ENCODE data around the gene CNOT10.
"Not testable (repeated sequence)": the region's sequence is repeated elsewhere in the genome, so short reads cannot be mapped to it uniquely, and the experiment has no call there.

CNOT10 gene

DNA sequence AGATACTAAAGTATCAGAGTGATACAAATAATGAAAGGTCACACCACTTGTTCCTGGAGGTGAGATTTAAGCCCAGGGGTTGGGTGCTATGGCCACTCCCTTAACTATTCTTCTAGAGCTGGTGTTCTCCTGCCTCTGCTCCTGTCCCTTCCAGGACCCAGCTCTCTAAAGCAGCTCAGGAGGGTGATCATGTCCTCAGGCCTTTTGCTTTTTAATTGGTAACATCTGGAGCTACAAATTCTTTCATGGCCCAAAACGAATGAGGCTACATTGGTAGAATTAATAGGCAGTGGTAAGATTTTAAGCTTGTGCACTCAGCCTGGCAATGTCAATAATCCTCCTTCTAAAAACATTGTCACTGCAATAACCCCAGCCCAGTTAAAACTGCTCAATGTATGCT lies 38.2 kb upstream of the CNOT10 start:
- H3K4me3 ChIP-seq (ENCODE audit: low read depth, low read length): no peak overlapping the region
- TF ChIP-seq, protein P1, sequence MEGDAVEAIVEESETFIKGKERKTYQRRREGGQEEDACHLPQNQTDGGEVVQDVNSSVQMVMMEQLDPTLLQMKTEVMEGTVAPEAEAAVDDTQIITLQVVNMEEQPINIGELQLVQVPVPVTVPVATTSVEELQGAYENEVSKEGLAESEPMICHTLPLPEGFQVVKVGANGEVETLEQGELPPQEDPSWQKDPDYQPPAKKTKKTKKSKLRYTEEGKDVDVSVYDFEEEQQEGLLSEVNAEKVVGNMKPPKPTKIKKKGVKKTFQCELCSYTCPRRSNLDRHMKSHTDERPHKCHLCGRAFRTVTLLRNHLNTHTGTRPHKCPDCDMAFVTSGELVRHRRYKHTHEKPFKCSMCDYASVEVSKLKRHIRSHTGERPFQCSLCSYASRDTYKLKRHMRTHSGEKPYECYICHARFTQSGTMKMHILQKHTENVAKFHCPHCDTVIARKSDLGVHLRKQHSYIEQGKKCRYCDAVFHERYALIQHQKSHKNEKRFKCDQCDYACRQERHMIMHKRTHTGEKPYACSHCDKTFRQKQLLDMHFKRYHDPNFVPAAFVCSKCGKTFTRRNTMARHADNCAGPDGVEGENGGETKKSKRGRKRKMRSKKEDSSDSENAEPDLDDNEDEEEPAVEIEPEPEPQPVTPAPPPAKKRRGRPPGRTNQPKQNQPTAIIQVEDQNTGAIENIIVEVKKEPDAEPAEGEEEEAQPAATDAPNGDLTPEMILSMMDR (IDR thresholded peaks at IDR 0.05; ENCODE audit: low read depth, low read length, missing control alignments): no peak
- DNase-seq (ENCODE audit: low read depth): no peak

DNA sequence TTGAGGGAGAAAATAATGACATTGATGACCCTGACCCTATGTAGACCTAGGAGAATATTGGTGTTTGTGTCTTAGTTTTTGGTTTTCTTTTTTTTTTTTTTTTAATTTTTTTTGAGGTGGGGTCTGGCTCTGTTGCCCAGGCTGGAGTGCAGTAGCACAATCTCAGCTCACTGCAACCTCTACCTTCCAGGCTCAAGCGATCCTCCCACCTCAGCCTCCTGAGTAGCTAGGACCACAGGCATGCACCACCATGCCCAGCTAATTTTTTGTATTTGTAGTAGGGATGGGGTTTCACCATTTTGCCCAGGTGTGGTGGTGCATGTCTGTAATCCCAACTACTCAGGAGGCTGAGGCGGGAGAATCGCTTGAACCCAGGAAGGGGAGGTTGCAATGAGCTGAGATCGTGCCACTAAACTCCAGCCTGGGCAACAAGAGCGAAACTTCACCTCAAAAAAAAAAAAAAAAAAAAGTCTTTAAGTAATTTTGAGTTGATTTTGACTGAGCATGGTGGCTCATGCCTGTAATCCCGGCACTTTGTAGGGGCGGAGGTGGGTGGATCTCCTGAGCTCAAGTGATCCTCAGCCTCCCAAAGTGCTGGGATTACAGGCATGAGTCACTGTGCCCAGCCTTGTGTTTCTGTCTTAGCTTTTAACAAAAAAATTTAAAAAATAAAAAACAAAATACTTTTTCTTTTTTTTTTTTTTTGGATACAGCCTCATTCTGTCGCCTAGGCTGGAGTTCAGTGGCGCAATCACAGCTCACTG lies 32.5 kb upstream of the CNOT10 start:
- DNase-seq (ENCODE audit: low read depth); H3K4me3 ChIP-seq (ENCODE audit: low read depth, low read length): not testable (repeated sequence)

DNA sequence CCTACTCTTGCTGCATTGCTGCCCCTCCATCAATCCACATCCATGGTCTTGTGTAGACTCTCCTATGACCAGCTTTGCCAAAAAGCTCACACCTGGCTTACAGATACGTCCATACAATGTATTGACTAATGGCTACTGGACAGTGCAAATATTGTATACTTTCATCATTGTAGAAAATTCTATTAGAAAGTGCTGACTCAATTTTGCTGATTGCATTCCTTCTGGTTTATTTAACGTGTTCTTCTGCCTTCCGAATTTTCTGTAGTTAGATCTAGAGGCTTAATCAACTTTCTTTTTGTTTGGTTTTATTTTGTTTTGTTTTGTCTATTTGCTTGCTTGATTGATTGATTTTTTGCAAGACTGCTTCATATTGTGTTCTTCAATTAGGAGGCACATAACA lies 29.8 kb upstream of the CNOT10 start:
- DNase-seq (ENCODE audit: low read depth): no peak
- TF ChIP-seq, protein P1 (IDR thresholded peaks at IDR 0.05; ENCODE audit: low read depth, low read length, missing control alignments): no peak
- no peak overlapping the region for H3K4me3 ChIP-seq (ENCODE audit: low read depth, low read length)

DNA sequence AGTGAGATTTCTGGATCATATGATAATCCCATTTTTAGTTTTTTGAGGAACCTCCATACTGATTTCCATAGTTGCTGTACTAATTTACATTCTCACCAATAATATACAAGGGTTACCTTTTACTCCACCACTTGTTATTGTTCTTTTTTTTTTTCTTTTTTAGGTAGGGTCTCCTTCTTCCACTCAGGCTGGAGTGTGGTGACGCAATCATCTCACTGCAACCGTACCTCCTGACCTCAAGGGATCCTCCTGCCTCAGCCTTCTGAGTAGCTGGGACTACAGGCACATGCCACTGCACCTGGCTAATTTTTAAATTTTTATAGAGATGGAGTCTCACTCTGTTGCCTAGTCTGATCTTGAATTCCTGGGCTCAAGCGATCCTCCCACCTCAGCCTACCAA lies 24.4 kb upstream of the CNOT10 start:
- DNase-seq (ENCODE audit: low read depth): no peak
- TF ChIP-seq, protein P1 (IDR thresholded peaks at IDR 0.05; ENCODE audit: low read depth, low read length, missing control alignments): no peak
- no peak overlapping the region for H3K4me3 ChIP-seq (ENCODE audit: low read depth, low read length)

DNA sequence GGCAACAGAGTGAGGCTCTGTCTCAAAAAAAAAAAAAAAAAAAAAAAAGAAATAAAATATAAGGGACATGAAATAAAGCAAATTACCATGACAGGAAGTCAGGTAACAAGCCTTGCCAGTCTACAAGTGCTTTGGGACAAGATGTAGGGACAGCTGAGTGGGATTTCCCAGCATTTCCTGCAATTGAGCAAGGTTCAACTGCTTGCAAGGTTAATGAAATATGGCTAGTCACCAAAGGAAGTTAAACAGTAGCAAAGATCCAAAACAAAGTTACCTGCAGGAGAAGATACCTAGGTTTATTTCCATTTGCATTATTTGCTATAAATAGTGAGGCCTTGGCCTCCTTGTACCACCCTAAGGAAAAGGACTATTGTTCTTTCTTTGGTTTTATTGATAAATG lies 22.3 kb upstream of the CNOT10 start:
- no peak for DNase-seq (ENCODE audit: low read depth)
- no peak overlapping the region for H3K4me3 ChIP-seq (ENCODE audit: low read depth, low read length)
- TF ChIP-seq, protein P1 (IDR thresholded peaks at IDR 0.05; ENCODE audit: low read depth, low read length, missing control alignments): no peak

DNA sequence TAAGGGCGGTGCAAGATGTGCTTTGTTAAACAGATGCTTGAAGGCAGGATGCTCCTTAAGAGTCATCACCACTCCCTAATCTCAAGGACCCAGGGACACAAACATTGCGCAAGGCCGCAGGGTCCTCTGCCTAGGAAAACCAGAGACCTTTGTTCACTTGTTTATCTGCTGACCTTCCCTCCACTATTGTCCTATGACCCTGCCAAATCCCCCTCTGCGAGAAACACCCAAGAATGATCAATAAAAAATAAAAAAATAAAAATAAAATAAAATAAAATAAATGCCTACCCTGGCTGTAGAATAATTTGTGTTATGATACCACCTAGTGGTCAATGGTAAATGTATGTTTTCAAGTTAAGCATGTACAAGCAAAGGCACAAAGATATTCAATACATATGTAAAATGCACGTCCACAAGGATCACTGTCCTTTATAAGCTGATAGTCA lies 20.3 kb upstream of the CNOT10 start:
- not testable (repeated sequence) for H3K4me3 ChIP-seq (ENCODE audit: low read depth, low read length); DNase-seq (ENCODE audit: low read depth)

DNA sequence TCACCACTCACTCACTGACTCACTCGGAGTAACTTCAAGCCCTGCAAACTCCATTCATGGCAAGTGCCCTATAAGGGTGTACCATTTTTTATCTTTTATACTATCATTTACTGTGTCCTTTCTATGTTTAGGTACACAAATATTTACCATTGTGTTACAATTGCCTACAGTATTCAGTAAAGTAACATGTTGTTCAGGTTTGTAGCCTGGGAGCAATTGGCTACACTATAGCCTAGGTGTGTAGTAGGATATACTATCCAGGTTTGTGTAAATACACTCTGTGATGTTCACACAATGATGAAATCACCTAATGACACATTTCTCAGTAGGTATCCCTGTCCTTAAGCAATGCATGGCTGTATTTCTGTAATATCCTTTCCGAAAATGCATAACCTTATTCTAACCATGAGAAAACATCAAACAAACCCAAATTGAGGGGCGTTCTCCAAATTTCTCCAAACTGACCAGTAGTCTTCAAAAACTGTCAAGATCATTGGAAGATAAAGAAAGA lies 17.9 kb upstream of the CNOT10 start:
- no peak for DNase-seq (ENCODE audit: low read depth)
- TF ChIP-seq, protein P1 (IDR thresholded peaks at IDR 0.05; ENCODE audit: low read depth, low read length, missing control alignments): no peak
- H3K4me3 ChIP-seq (ENCODE audit: low read depth, low read length): no peak overlapping the region

DNA sequence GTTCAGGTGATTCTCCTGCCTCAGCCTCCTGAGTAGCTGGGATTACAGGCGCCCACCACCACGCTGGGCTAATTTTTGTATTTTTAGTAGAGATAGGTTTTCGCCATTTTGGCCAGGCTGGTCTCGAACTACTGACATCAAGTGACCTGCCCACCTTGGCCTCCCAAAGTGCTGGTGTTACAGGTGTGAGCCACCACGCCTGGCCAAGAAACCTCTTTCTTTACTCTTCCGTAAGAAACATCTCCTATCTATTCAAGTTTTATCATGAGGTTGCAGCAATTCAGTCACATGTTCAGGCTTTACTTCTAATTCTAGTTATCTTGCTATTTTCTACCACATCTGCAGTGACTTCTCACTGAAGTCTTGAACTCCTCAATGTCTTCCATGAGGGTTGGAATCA lies 15.8 kb upstream of the CNOT10 start:
- not testable (repeated sequence) for H3K4me3 ChIP-seq (ENCODE audit: low read depth, low read length); DNase-seq (ENCODE audit: low read depth)

DNA sequence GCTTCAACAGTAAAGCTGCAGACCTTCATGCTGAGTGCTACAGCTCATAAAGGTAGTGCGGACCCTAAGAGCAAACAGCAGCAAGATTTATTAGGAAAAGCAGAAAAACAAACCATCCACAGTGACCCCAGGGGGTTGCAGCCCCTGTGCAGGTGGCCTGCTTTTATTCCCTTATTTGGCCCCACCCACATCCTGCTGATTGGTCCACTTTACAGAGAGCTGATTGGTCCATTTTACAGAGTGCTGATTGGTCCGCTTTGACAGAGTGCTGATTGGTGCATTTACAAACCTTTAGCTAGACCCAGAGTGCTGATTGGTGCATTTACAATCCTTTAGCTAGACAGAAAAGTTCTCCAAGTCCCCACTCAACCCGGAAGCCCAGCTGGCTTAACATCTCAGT lies 11.3 kb upstream of the CNOT10 start:
- not testable (repeated sequence) for H3K4me3 ChIP-seq (ENCODE audit: low read depth, low read length); DNase-seq (ENCODE audit: low read depth)
